Glomerular endothelial cell (primary cell): Measurements from ENCODE around the gene NEK1. TPM values are rescaled to one million over a fixed set of nuclear protein-coding genes. Genes with fewer than 3 reads are reported as not detected.
"Not testable (repeated sequence)": the region's sequence is repeated elsewhere in the genome, so short reads cannot be mapped to it uniquely, and the experiment has no call there.

Experiments used
- DNase-seq: peaks from one replicate; pipeline ENCODE4 v3.0.0-alpha.2; 2011; ENCODE audit warnings: low read depth, low spot score; ENCODE audit errors: extremely low read depth
- total RNA-seq: library from RNA; depleted of rRNA; stranded (reverse); fragments of >200 nt; gene quantifications from 2 replicates; pipeline ENCODE4 v1.2.3, GENCODE V29; 2015

The NEK1 gene
- total RNA-seq, 1 donor from 2014 or later, result 10.2 TPM

- DNase-seq, result no peak
These were observed 174.9 kb downstream of the NEK1 start for GRCh38 chr4:169437299-169438047.

- no peak for DNase-seq
These were observed 175.6 kb downstream of the NEK1 start for GRCh38 chr4:169436734-169437133.

GRCh38 chr4:169428376-169428775 is 184.0 kb downstream of the NEK1 start:
- DNase-seq, result no peak

GRCh38 chr4:169427727-169428126 is 184.7 kb downstream of the NEK1 start:
- DNase-seq, result not testable (repeated sequence)

GRCh38 chr4:169420291-169420690 is 192.1 kb downstream of the NEK1 start:
- DNase-seq, result no peak

- no peak for DNase-seq
These were observed 193.5 kb downstream of the NEK1 start for GRCh38 chr4:169418846-169419245.

- no peak for DNase-seq
These were observed 194.6 kb downstream of the NEK1 start for GRCh38 chr4:169417629-169418282.

GRCh38 chr4:169416997-169417396 is 195.4 kb downstream of the NEK1 start:
- DNase-seq, result no peak

- no peak for DNase-seq
These were observed 195.9 kb downstream of the NEK1 start for GRCh38 chr4:169416461-169416860.

GRCh38 chr4:169414913-169415312 is 197.5 kb downstream of the NEK1 start:
- no peak for DNase-seq

GRCh38 chr4:169412046-169412445 is 200.3 kb downstream of the NEK1 start:
- DNase-seq, result no peak

- DNase-seq, result no peak
These were observed 201.3 kb downstream of the NEK1 start for GRCh38 chr4:169410839-169411770.

- no peak for DNase-seq
These were observed 205.1 kb downstream of the NEK1 start for GRCh38 chr4:169407217-169407845.

- peak; percentile 70 for DNase-seq
These were observed 207.4 kb downstream of the NEK1 start for GRCh38 chr4:169404960-169405359.

- DNase-seq, result no peak
These were observed 211.6 kb downstream of the NEK1 start for GRCh38 chr4:169400832-169401231.

GRCh38 chr4:169399976-169400767 is 212.2 kb downstream of the NEK1 start:
- no peak for DNase-seq

GRCh38 chr4:169398316-169398715 is 214.1 kb downstream of the NEK1 start:
- peak; percentile 69 for DNase-seq

- no peak for DNase-seq
These were observed 214.6 kb downstream of the NEK1 start for GRCh38 chr4:169397762-169398161.

GRCh38 chr4:169385376-169385775 is 227.0 kb downstream of the NEK1 start:
- no peak for DNase-seq

- no peak for DNase-seq
These were observed 227.6 kb downstream of the NEK1 start for GRCh38 chr4:169384779-169385178.
